Body of pancreas (tissue), 4 donors: ENCODE data around the gene FHL1.

Source experiments
- CTCF ChIP-seq, 7 experiments: fragments of 450-650 bp in 4 of 7; fragments of 200-600 bp in 3 of 7; sonication (generic) in 3 of 7; IDR thresholded peaks; one replicate each; pipeline ENCODE4 v1.5.1; 2016 to 2019; ENCODE audit warnings: antibody characterized with exemption in 7 of 7
- POLR2A ChIP-seq, 3 donors: fragments of 450-650 bp; IDR thresholded peaks; one replicate each; pipeline ENCODE4 v1.6.1; 2016; ENCODE audit warnings: antibody characterized with exemption in 3 of 3, mild to moderate bottlenecking in 2 of 3

GRCh38 chrX:136194536-136194935, 47.2 kb downstream of the FHL1 start:
- TF ChIP-seq CTCF (IDR thresholded peaks at IDR 0.05) = no peak
- TF ChIP-seq POLR2A (IDR thresholded peaks at IDR 0.05) = no peak
